HepG2 (cell line): Measurements from ENCODE around the gene BPIFB6. TPM values are rescaled to one million over a fixed set of nuclear protein-coding genes. Genes with fewer than 3 reads are reported as not detected.

Experiments used
- GLI4 ChIP-seq: sonication (generic); formaldehyde crosslinking; IDR thresholded peaks from 2 replicates; pipeline ENCODE4 v1.5.1; 2020; ENCODE audit warnings: missing genetic modification reagents, mild to moderate bottlenecking, moderate library complexity, borderline replicate concordance
- HIVEP1 ChIP-seq: sonication (generic); formaldehyde crosslinking; IDR thresholded peaks from 2 replicates; pipeline ENCODE4 v1.4.0; 2020; ENCODE audit warnings: mild to moderate bottlenecking, missing genetic modification reagents
- ISL2 ChIP-seq: sonication (generic); formaldehyde crosslinking; IDR thresholded peaks from 2 replicates; pipeline ENCODE4 v1.5.0; 2020; ENCODE audit warnings: missing genetic modification reagents
- MTA1 ChIP-seq: sonication (generic); formaldehyde crosslinking; IDR thresholded peaks from 2 replicates; pipeline ENCODE4 v1.4.0; 2020; ENCODE audit warnings: missing genetic modification reagents, mild to moderate bottlenecking, borderline replicate concordance
- MZF1 ChIP-seq: sonication (generic); formaldehyde crosslinking; IDR thresholded peaks from 2 replicates; pipeline ENCODE4 v1.8.1; 2023; ENCODE audit warnings: mild to moderate bottlenecking, missing genetic modification reagents, borderline replicate concordance
- RBFOX2 ChIP-seq: fragments of 200-400 bp; formaldehyde crosslinking; IDR thresholded peaks from 2 replicates; pipeline ENCODE4 v1.6.1; 2017; ENCODE audit warnings: low read depth, mild to moderate bottlenecking, low read length
- SP4 ChIP-seq: sonication (generic); formaldehyde crosslinking; IDR thresholded peaks from 2 replicates; pipeline ENCODE4 v1.8.1; 2023; ENCODE audit warnings: mild to moderate bottlenecking, missing genetic modification reagents
- ZNF687 ChIP-seq: sonication (generic); formaldehyde crosslinking; IDR thresholded peaks from 2 replicates; pipeline ENCODE4 v1.5.1; 2020; ENCODE audit warnings: mild to moderate bottlenecking, missing genetic modification reagents, moderate library complexity
- polyA plus RNA-seq, 8 experiments: library from polyadenylated mRNA; depleted of rRNA in 3 of 8; stranded (reverse) in 7 of 8; unstranded in 1 of 8; fragments of >200 nt; fragmentation: Illumina TruSeq in 4 of 8; extraction: Trizol in 4 of 8; gene quantifications; 2 replicates each; pipeline versions ENCODE4 v1.2.1 to v1.2.3, GENCODE V29; 2011 to 2016; ENCODE audit warnings: low read depth in 4 of 8, missing spikeins in 1 of 8, mixed read lengths in 1 of 8; ENCODE audit not compliant: insufficient read depth in 1 of 8
- total RNA-seq, 5 experiments: library from RNA; depleted of rRNA; stranded (reverse); fragments of >200 nt; fragmentation: Illumina TruSeq; extraction: Trizol; gene quantifications; 2 replicates each; pipeline ENCODE4 v1.2.3, GENCODE V29; 2016; ENCODE audit warnings: low read depth in 1 of 5
- TF ChIP-seq, protein P1 (sequence below): sonication (generic); formaldehyde crosslinking; IDR thresholded peaks from 2 replicates; pipeline ENCODE4 v1.4.0; 2020; ENCODE audit warnings: mild to moderate bottlenecking, missing genetic modification reagents
- TF ChIP-seq, protein P2 (sequence below): sonication (generic); formaldehyde crosslinking; IDR thresholded peaks from 2 replicates; pipeline ENCODE4 v1.8.1; 2023; ENCODE audit warnings: mild to moderate bottlenecking, missing genetic modification reagents

Gene BPIFB6
- total and polyA plus RNA-seq, 2 of the 13 experiments (the other 11 are each of a cell fraction or from before 2014, with no cell fraction given): 0.13 to 1.7 TPM

DNA sequence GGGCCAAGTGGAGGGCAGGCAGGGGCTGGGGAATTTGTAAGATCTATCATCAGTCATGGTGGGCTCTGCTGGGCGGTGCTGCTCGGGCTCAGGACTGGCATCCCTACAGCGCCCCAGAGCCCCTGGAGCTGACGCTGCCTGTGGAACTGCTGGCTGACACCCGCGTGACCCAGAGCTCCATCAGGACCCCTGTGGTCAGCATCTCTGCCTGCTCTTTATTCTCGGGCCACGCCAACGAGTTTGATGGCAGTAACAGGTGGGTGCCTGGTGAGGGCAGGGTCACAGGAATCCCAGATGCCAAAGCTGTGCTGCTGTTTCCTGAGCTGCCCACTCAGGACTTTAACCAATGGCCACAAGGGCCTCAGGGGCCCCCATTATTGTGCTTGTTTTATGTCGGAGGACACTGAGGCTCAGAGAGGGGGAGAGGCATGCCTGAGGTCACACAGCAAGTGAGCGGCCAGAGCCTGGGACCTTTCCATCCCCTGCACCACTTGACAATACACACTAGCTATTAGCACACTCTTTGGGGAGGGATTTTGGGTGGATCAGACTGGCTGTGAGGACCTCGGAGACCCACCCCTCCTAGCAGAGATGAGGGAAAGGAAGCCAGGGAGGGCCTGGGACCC lies 17.6 kb upstream of the BPIFB6 start (continued):
- TF ChIP-seq MTA1 (CRISPR knock-in tag): 0 out of 2 replicates have a peak, but pooled peaks have one; percentile 48
- 0 out of 2 replicates have a peak, but pooled peaks have one; percentile 52 for TF ChIP-seq HIVEP1 (CRISPR knock-in tag)
- TF ChIP-seq, protein P1, sequence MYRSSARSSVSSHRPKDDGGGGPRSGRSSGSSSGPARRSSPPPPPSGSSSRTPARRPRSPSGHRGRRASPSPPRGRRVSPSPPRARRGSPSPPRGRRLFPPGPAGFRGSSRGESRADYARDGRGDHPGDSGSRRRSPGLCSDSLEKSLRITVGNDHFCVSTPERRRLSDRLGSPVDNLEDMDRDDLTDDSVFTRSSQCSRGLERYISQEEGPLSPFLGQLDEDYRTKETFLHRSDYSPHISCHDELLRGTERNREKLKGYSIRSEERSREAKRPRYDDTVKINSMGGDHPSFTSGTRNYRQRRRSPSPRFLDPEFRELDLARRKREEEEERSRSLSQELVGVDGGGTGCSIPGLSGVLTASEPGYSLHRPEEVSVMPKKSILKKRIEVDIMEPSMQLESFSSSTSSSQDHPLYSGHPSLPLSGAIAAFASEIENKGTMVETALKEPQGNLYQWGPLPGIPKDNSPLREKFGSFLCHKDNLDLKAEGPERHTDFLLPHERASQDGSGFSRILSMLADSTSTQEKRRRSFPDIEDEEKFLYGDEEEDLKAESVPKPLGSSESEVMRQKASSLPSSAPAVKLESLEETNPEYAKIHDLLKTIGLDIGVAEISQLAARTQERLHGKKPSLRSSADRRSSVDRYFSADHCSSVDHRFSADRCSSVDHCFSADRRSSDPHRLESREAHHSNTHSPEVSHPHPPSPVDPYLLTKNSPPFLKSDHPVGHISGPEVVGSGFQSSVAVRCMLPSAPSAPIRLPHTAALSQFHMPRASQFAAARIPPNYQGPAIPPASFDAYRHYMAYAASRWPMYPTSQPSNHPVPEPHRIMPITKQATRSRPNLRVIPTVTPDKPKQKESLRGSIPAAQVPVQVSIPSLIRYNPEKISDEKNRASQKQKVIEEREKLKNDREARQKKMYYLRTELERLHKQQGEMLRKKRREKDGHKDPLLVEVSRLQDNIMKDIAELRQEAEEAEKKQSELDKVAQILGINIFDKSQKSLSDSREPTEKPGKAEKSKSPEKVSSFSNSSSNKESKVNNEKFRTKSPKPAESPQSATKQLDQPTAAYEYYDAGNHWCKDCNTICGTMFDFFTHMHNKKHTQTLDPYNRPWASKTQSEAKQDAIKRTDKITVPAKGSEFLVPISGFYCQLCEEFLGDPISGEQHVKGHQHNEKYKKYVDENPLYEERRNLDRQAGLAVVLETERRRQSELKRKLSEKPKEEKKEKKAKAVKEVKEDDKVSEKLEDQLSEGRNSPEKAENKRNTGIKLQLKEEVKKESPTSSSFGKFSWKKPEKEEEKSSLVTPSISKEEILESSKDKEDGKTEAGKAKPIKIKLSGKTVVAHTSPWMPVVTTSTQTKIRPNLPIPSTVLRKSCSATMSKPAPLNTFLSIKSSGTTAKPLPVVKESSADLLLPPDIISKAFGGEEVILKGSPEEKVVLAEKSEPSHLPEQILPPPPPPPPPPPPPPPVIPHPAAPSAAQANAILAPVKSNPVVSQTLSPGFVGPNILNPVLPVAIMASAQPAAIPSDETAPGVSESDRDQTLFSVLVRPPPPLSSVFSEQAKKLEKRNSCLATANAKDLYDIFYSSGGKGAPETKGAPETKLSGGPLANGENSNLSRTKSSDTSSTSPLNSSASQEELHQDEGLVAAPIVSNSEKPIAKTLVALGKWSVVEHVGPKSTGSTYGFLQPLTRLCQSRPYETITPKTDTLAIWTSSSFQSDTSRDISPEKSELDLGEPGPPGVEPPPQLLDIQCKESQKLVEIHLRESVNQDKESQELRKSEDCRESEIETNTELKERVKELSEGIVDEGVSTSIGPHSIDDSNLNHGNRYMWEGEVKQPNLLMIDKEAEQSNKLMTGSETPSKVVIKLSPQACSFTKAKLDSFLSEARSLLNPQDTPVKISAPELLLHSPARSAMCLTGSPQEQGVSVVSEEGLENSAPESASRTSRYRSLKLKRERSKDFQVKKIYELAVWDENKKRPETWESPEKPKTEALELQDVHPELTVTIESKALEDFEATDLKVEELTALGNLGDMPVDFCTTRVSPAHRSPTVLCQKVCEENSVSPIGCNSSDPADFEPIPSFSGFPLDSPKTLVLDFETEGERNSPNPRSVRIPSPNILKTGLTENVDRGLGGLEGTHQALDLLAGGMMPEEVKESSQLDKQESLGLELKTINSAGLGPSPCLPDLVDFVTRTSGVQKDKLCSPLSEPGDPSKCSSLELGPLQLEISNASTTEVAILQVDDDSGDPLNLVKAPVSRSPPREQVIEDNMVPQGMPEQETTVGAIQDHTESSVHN (CRISPR knock-in tag): 0 out of 2 replicates have a peak, but pooled peaks have one; percentile 32
- peak; percentile 85 for TF ChIP-seq RBFOX2
- TF ChIP-seq ISL2 (CRISPR knock-in tag): no peak
- no peak for TF ChIP-seq MZF1 (CRISPR knock-in tag)
- TF ChIP-seq, protein P2, sequence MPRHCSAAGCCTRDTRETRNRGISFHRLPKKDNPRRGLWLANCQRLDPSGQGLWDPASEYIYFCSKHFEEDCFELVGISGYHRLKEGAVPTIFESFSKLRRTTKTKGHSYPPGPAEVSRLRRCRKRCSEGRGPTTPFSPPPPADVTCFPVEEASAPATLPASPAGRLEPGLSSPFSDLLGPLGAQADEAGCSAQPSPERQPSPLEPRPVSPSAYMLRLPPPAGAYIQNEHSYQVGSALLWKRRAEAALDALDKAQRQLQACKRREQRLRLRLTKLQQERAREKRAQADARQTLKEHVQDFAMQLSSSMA (CRISPR knock-in tag): 0 out of 2 replicates have a peak, but pooled peaks have one; percentile 61
- TF ChIP-seq GLI4: no peak
- peak; percentile 19 for TF ChIP-seq ZNF687 (CRISPR knock-in tag)
- TF ChIP-seq SP4 (CRISPR knock-in tag): 0 out of 2 replicates have a peak, but pooled peaks have one; percentile 34
